Neural progenitor cell (in vitro differentiated cells): ENCODE measurements around the gene YPEL2. TPM values are rescaled to one million over a fixed set of nuclear protein-coding genes. Genes with fewer than 3 reads are reported as not detected.
"Not testable (repeated sequence)": the region's sequence is repeated elsewhere in the genome, so short reads cannot be mapped to it uniquely, and the experiment has no call there.

Source experiments
- DNase-seq: peaks from one replicate; pipeline ENCODE4 v3.0.0-alpha.2; 2016; ENCODE audit warnings: low spot score
- H2AFZ ChIP-seq: fragments of 200-600 bp; sonication (generic); replicated peaks from 2 replicates; pipeline ENCODE4 v1.6.1; 2016; ENCODE audit warnings: antibody characterized with exemption
- H3F3A ChIP-seq: fragments of 200-600 bp; sonication (generic); 2 replicates; pipeline ENCODE4 v1.6.1; 2016; ENCODE audit warnings: antibody characterized with exemption, low read depth
- H3K27ac ChIP-seq: fragments of 200-600 bp; sonication (generic); 2 replicates; pipeline ENCODE4 v1.5.1; 2016; ENCODE audit warnings: mild to moderate bottlenecking
- H3K27me3 ChIP-seq: fragments of 200-600 bp; sonication (generic); 2 replicates; pipeline ENCODE4 v1.6.1; 2016; ENCODE audit warnings: mild to moderate bottlenecking, moderate library complexity
- H3K36me3 ChIP-seq: fragments of 200-600 bp; sonication (generic); 2 replicates; pipeline ENCODE4 v1.5.1; 2016
- H3K4me1 ChIP-seq: fragments of 200-600 bp; sonication (generic); 2 replicates; pipeline ENCODE4 v1.6.1; 2016; ENCODE audit warnings: mixed run types
- H3K4me2 ChIP-seq: fragments of 200-600 bp; sonication (generic); 2 replicates; pipeline ENCODE4 v1.6.1; 2016
- H3K4me3 ChIP-seq: fragments of 200-600 bp; sonication (generic); 2 replicates; pipeline ENCODE4 v1.5.1; 2016
- H3K79me2 ChIP-seq: fragments of 200-600 bp; sonication (generic); 2 replicates; pipeline ENCODE4 v1.6.1; 2016; ENCODE audit warnings: low read depth
- H3K9ac ChIP-seq: fragments of 200-600 bp; sonication (generic); 2 replicates; pipeline ENCODE4 v1.6.1; 2016
- H3K9me3 ChIP-seq: fragments of 200-600 bp; sonication (generic); 2 replicates; pipeline ENCODE4 v1.5.1; 2016; ENCODE audit warnings: low read depth
- H4K20me1 ChIP-seq: fragments of 200-600 bp; sonication (generic); 2 replicates; pipeline ENCODE4 v1.6.1; 2016; ENCODE audit warnings: low read depth
- H3K27ac Mint-ChIP-seq: 3 replicates; pipeline ENCODE4 v1.8.0; 2021; ENCODE audit warnings: mixed read lengths
- H3K27me3 Mint-ChIP-seq: 2 replicates; pipeline ENCODE4 v1.8.0; 2022; ENCODE audit warnings: low read depth, mild to moderate bottlenecking, inconsistent platforms, moderate library complexity, mixed read lengths; ENCODE audit not compliant: insufficient read depth
- H3K36me3 Mint-ChIP-seq: 3 replicates; pipeline ENCODE4 v1.8.0; 2021; ENCODE audit warnings: mixed read lengths
- H3K4me1 Mint-ChIP-seq: 3 replicates; pipeline ENCODE4 v1.8.0; 2021; ENCODE audit warnings: mixed read lengths
- H3K4me3 Mint-ChIP-seq: 3 replicates; pipeline ENCODE4 v1.8.0; 2021; ENCODE audit warnings: mild to moderate bottlenecking, moderate library complexity, mixed read lengths
- H3K9me3 Mint-ChIP-seq: 3 replicates; pipeline ENCODE4 v1.8.0; 2020; ENCODE audit warnings: mixed read lengths
- CTCF ChIP-seq: fragments of 200-600 bp; sonication (generic); IDR thresholded peaks from 2 replicates; pipeline ENCODE4 v1.5.1; 2017; ENCODE audit warnings: antibody characterized with exemption, mild to moderate bottlenecking
- EZH2 ChIP-seq: fragments of 200-600 bp; sonication (generic); IDR thresholded peaks from 2 replicates; pipeline ENCODE4 v1.6.1; 2017; ENCODE audit warnings: antibody characterized with exemption, mild to moderate bottlenecking, moderate library complexity
- EZH2phosphoT487 ChIP-seq: fragments of 200-600 bp; sonication (generic); IDR thresholded peaks from 2 replicates; pipeline ENCODE4 v1.6.1; 2017; ENCODE audit warnings: antibody characterized with exemption
- total RNA-seq: library from RNA; depleted of rRNA; stranded (reverse); fragments of >200 nt; gene quantifications from 2 replicates; pipeline ENCODE4 v1.2.3, GENCODE V29; 2015; ENCODE audit warnings: low replicate concordance

Gene YPEL2
- total RNA-seq, 1 donor from 2014 or later, result 38.0 TPM

GRCh38 chr17:59409336-59410048 lies 78.0 kb downstream of the YPEL2 start:
- no peaks in the 10 kb centered on the region for H3K36me3 Mint-ChIP-seq

GRCh38 chr17:59410049-59410437 lies 78.6 kb downstream of the YPEL2 start:
- Histone ChIP-seq H3K4me1 (peaks cover 17% of the 10 kb centered on the region), H3K79me2 (no peaks in the 10 kb centered on the region), H4K20me1 (no peaks in the 10 kb centered on the region), H3K36me3 (no peaks in the 10 kb centered on the region), H2AFZ (no peak overlapping the region), H3K27me3 (no peaks in the 10 kb centered on the region), H3K9ac (no peak overlapping the region), H3K4me3 (no peak overlapping the region), H3K9me3 (no peaks in the 10 kb centered on the region), H3F3A (peaks cover 4% of the 10 kb centered on the region), H3K4me2 (no peak overlapping the region), H3K27ac (no peak overlapping the region)
- Mint-ChIP-seq H3K27me3 (peaks cover 4% of the 10 kb centered on the region), H3K4me1 (peaks cover 25% of the 10 kb centered on the region), H3K36me3 (no peaks in the 10 kb centered on the region), H3K4me3 (no peak overlapping the region), H3K9me3 (peaks cover 9% of the 10 kb centered on the region), H3K27ac (no peak overlapping the region)
- DNase-seq, result no peak
- no peak for TF ChIP-seq EZH2

More at GRCh38 chr17:59409336-59410048, 78.0 kb downstream of the YPEL2 start:
- Histone ChIP-seq H3K27me3 (no peaks in the 10 kb centered on the region), H3K9me3 (no peaks in the 10 kb centered on the region), H2AFZ (no peak overlapping the region), H3K36me3 (no peaks in the 10 kb centered on the region), H3K27ac (no peak overlapping the region), H4K20me1 (no peaks in the 10 kb centered on the region), H3K9ac (no peak overlapping the region), H3F3A (peaks cover 4% of the 10 kb centered on the region), H3K4me3 (no peak overlapping the region), H3K4me2 (no peak overlapping the region), H3K79me2 (no peaks in the 10 kb centered on the region), H3K4me1 (peaks cover 17% of the 10 kb centered on the region)
- Mint-ChIP-seq H3K4me1 (peaks cover 25% of the 10 kb centered on the region), H3K27ac (no peak overlapping the region), H3K9me3 (peaks cover 9% of the 10 kb centered on the region), H3K4me3 (no peak overlapping the region), H3K27me3 (peaks cover 4% of the 10 kb centered on the region)
- no peak for TF ChIP-seq CTCF
- DNase-seq, result no peak

- H3K4me1 ChIP-seq, H3K27me3 Mint-ChIP-seq, H3K4me3 Mint-ChIP-seq, H3K36me3 Mint-ChIP-seq, H3K27me3 ChIP-seq, H3K4me3 ChIP-seq, H2AFZ ChIP-seq, H3K79me2 ChIP-seq, H3K27ac ChIP-seq, H3K36me3 ChIP-seq, H3K9me3 ChIP-seq, H3K4me1 Mint-ChIP-seq, H3K27ac Mint-ChIP-seq, H3F3A ChIP-seq, DNase-seq, H3K4me2 ChIP-seq, H3K9ac ChIP-seq, H4K20me1 ChIP-seq, H3K9me3 Mint-ChIP-seq: not testable (repeated sequence)
Measured at GRCh38 chr17:59412431-59412830, 81.0 kb downstream of the YPEL2 start.

- Mint-ChIP-seq H3K27me3 (peaks cover 3% of the 10 kb centered on the region), H3K27ac (no peak overlapping the region), H3K36me3 (no peaks in the 10 kb centered on the region), H3K4me3 (no peak overlapping the region), H3K4me1 (peaks cover 7% of the 10 kb centered on the region), H3K9me3 (peaks cover 9% of the 10 kb centered on the region)
- Histone ChIP-seq H3K36me3 (no peaks in the 10 kb centered on the region), H4K20me1 (no peaks in the 10 kb centered on the region), H3K79me2 (no peaks in the 10 kb centered on the region), H3K9me3 (no peaks in the 10 kb centered on the region), H3K4me3 (no peak overlapping the region), H3K4me2 (no peak overlapping the region), H2AFZ (no peak overlapping the region), H3F3A (no peaks in the 10 kb centered on the region), H3K27ac (no peak overlapping the region), H3K9ac (no peak overlapping the region), H3K4me1 (peaks cover 7% of the 10 kb centered on the region), H3K27me3 (no peaks in the 10 kb centered on the region)
- TF ChIP-seq CTCF (no peak), EZH2phosphoT487 (no peak), EZH2 (no peak)
- no peak for DNase-seq
Measured at GRCh38 chr17:59413014-59413766, 81.7 kb downstream of the YPEL2 start.
